Activated naive CD4-positive, alpha-beta T cell treated with anti-CD3 and anti-CD28 coated beads, Interleukin-2, amount 10 ng/mL, durations not matched to agents 5 hours and 36 hours (primary cell): ENCODE measurements around the gene CENPW. TPM values are rescaled to one million over a fixed set of nuclear protein-coding genes. Genes with fewer than 3 reads are reported as not detected.

Experiments
- total RNA-seq, 2 experiments: library from RNA; stranded (reverse); gene quantifications; one replicate each; pipeline ENCODE4 v1.2.3, GENCODE V29; 2021

The CENPW gene
- total RNA-seq: 10 to 100 TPM; 36.3 to 38.8 TPM

GRCh38 chr6:126339796-126340609 lies at the start of gene CENPW:
Gene CENPW (plus strand): TSS chr6:126340115. CDS start chr6:126340274, 159 bp downstream.

